ENCODE results near the gene SCGB1A1. TPM values are rescaled to one million over a fixed set of nuclear protein-coding genes. Genes with fewer than 3 reads are reported as not detected.

SCGB1A1 gene
- total RNA-seq, 4 donors from 2014 or later: 3.0 TPM; not detected in 3

DNA sequence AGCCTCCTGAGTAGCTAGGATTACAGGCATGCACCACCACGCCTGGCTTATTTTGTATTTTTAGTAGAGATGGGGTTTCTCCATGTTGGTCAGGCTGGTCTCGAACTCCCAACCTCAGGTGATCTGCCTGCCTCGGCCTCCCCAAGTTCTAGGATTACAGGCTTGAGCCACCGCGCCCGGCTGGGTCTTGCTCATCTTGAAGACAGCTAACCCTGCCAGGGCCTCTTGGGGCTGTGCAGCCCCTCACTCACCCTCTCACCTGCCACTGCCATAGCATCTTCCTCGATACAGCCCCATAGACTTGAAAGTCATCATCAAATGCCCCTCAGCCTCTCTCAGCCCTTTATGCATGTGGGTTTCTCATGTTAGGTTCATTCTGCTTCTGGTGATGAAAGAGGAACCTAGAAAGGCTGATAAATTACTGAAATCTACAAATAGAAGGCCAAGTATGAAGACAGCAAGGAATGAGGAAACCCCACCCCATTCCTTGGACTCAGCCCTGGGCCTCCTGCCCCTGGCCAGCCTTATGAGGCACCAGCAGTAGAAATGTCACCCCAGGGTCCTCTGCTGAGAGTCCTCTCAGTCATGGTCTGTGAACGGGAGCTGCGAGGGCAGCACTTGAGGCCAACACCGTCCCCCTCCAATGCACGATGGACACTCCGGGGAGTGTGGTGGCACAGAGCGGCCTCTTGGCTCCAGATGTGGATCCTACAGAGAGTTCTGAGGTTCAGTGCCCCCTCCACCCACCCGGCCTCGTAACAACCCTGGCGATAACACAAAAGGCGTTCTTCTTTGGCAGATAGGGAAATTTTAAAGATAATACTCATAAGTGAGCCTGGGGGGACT is 24.8 kb downstream of the SCGB1A1 start:
- Histone ChIP-seq H3K27ac (replicated peaks in 1 of 4) (peak overlapping the region; percentile 92 to 94 (median 94)), H3K4me3 (peak overlapping the region; percentile 46 to 60 (median 53)), H3K4me1 (peaks cover 47 to 71% (median 63%) of the 10 kb centered on the region in 4 donors), H3K9me3 (no peaks in the 10 kb centered on the region), H3K36me3 (no peaks in the 10 kb centered on the region), H3K27me3 (no peaks in the 10 kb centered on the region)
- whole genome bisulfite sequencing: 75% methylated on average over 15 of the region's 17 CpGs
- intact Hi-C loops (cut with DNase I): no loop called here
- TF ChIP-seq, protein P1, sequence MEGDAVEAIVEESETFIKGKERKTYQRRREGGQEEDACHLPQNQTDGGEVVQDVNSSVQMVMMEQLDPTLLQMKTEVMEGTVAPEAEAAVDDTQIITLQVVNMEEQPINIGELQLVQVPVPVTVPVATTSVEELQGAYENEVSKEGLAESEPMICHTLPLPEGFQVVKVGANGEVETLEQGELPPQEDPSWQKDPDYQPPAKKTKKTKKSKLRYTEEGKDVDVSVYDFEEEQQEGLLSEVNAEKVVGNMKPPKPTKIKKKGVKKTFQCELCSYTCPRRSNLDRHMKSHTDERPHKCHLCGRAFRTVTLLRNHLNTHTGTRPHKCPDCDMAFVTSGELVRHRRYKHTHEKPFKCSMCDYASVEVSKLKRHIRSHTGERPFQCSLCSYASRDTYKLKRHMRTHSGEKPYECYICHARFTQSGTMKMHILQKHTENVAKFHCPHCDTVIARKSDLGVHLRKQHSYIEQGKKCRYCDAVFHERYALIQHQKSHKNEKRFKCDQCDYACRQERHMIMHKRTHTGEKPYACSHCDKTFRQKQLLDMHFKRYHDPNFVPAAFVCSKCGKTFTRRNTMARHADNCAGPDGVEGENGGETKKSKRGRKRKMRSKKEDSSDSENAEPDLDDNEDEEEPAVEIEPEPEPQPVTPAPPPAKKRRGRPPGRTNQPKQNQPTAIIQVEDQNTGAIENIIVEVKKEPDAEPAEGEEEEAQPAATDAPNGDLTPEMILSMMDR (IDR thresholded peaks at IDR 0.05): no peak
- peak; percentile 11 to 20 for TF ChIP-seq POLR2AphosphoS5 (IDR thresholded peaks at IDR 0.05)
- DNase-seq (ENCODE audit: extremely low spot score): no peak

- H3K9me3 ChIP-seq: no peaks in the 10 kb centered on the region
- 4% methylated on average over 23 of the region's 23 CpGs for WGBS
- intact Hi-C loops (cut with DNase I): no loop called here
- peaks cover 47 to 73% (median 62%) of the 10 kb centered on the region in 4 donors for H3K4me1 ChIP-seq
- peak overlapping the region; percentile 46 to 60 (median 53) for H3K4me3 ChIP-seq
- no peak for DNase-seq (ENCODE audit: extremely low spot score)
- peak; percentile 85 to 90 for TF ChIP-seq POLR2AphosphoS5 (IDR thresholded peaks at IDR 0.05)
- no peak for TF ChIP-seq POLR2A (IDR thresholded peaks at IDR 0.05; ENCODE audit: low read depth)
- no peaks in the 10 kb centered on the region for H3K27me3 ChIP-seq
- no peaks in the 10 kb centered on the region for H3K36me3 ChIP-seq
- H3K27ac ChIP-seq (replicated peaks in 1 of 4): peak overlapping the region; percentile 92 to 94 (median 94)
Observed at GRCh38 chr11:62444236-62444833, 25.5 kb downstream of the SCGB1A1 start.

GRCh38 chr11:62444835-62445234 is 26.0 kb downstream of the SCGB1A1 start:
- Histone ChIP-seq H3K4me3 (peak overlapping the region; percentile 46 to 60 (median 53)), H3K9me3 (no peaks in the 10 kb centered on the region), H3K27ac (replicated peaks in 1 of 4) (peak overlapping the region; percentile 92 to 94 (median 94)), H3K27me3 (no peaks in the 10 kb centered on the region), H3K36me3 (no peaks in the 10 kb centered on the region), H3K4me1 (peaks cover 44 to 73% (median 58%) of the 10 kb centered on the region in 4 donors)
- WGBS: 17% methylated on average over 7 of the region's 9 CpGs
- no peak for DNase-seq (ENCODE audit: extremely low spot score)
- intact Hi-C loops (cut with DNase I): no loop called here
- TF ChIP-seq POLR2A (IDR thresholded peaks at IDR 0.05; ENCODE audit: low read depth): no peak

DNA sequence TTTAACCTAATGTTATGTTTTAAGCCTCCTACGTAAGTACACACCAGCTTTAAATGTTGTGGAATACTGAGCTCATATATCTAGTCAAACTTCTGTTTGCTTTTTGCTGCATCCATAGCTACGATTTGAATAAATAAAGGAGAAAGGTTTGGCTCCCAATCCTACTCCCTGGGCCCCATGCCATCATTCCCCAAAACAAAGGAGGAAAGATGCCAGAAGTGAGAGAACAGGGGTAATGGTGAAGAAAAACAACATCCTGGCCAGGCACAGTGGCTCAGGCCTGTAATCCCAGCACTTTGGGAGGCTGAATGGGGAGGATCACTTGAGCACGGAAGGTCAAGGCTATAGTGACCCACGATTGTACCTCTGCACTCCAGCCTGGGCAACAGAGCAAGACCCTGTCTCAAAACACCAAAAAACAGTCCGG is 26.5 kb downstream of the SCGB1A1 start:
- no peaks in the 10 kb centered on the region for H3K9me3 ChIP-seq
- H3K36me3 ChIP-seq: no peaks in the 10 kb centered on the region
- intact Hi-C loops (cut with DNase I): no loop called here
- H3K4me3 ChIP-seq: peak overlapping the region in 3 of 4 donors; percentile 46 to 56 (median 50)
- peak overlapping the region; percentile 92 to 94 (median 94) for H3K27ac ChIP-seq (replicated peaks in 1 of 4)
- peaks cover 39 to 68% (median 53%) of the 10 kb centered on the region in 4 donors for H3K4me1 ChIP-seq
- 41% methylated on average over 4 of the region's 5 CpGs for WGBS
- H3K27me3 ChIP-seq: no peaks in the 10 kb centered on the region
- peak; percentile 21 to 32 for TF ChIP-seq POLR2AphosphoS5 (IDR thresholded peaks at IDR 0.05)
- TF ChIP-seq, protein P1 (IDR thresholded peaks at IDR 0.05): no peak
- no peak for DNase-seq (ENCODE audit: extremely low spot score)

DNA sequence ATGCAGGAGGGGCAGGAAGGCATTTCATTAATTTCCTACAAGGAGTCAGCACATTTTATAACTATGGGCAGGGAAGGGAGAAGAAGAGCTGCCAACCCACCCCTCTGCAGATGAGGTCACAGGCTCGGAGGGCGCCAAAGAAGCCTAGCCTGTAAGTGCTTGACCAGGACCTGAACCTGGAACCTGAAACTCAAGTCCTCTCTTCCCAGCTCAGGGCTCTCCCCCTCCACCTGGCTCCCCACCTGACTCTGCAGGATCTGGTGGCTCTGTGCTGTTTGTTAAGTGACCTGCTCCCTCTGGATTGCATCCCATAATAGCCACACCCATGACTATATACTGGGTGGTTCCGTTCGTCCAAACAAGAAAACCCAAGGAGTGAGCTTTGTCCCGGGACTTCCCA is 27.3 kb downstream of the SCGB1A1 start:
- Histone ChIP-seq H3K27ac (replicated peaks in 1 of 4) (peak overlapping the region; percentile 92 to 94 (median 94)), H3K4me3 (no peak overlapping the region), H3K36me3 (no peaks in the 10 kb centered on the region), H3K27me3 (no peaks in the 10 kb centered on the region), H3K9me3 (no peaks in the 10 kb centered on the region), H3K4me1 (peaks cover 34 to 61% (median 45%) of the 10 kb centered on the region in 4 donors)
- TF ChIP-seq POLR2AphosphoS5 (IDR thresholded peaks at IDR 0.05) (no peak), EP300 (IDR thresholded peaks at IDR 0.05) (no peak), POLR2A (IDR thresholded peaks at IDR 0.05; ENCODE audit: low read depth) (no peak)
- TF ChIP-seq, protein P1 (IDR thresholded peaks at IDR 0.05): no peak
- intact Hi-C loops (cut with DNase I): no loop called here
- WGBS: 48% methylated on average over 5 of the region's 5 CpGs
- DNase-seq (ENCODE audit: extremely low spot score): no peak

Data from esophagus muscularis mucosa (tissue), 4 donors.